Measurements from ENCODE around the gene CACNA2D3.

The CACNA2D3 gene

GRCh38 chr3:54126551-54126950, 4.2 kb downstream of the CACNA2D3 start:
- DNase-seq (ENCODE audit: low spot score) (no peak), FAIRE-seq (no peak)

- DNase-seq (ENCODE audit: low spot score), result no peak
- FAIRE-seq, result no peak
Observed at GRCh38 chr3:54127499-54128056, 5.2 kb downstream of the CACNA2D3 start.

- DNase-seq (ENCODE audit: low spot score), result no peak
- no peak for FAIRE-seq
Observed at GRCh38 chr3:54131026-54131605, 8.8 kb downstream of the CACNA2D3 start.

DNA sequence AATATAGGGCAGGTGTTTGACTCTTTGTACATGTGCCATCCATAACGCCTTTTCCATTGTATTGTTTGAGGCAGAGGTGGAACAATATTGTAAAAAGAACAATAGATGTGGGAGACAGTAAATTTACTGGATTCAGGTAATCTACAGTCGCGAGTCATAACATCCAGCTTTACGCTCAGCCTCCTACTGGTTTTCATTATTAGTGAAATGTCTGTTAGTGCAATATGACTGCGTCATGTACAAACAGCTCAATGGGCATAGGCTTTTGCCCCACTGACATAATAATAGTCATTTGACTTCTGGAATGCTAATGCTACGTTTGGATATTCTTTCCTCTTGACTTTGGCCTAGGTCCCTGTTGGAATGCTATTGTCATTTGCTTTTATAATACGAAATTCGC, 9.5 kb downstream of the CACNA2D3 start:
- DNase-seq (ENCODE audit: low spot score) (no peak), FAIRE-seq (no peak)

GRCh38 chr3:54132685-54133084, 10.3 kb downstream of the CACNA2D3 start:
- FAIRE-seq (no peak), DNase-seq (ENCODE audit: low spot score) (no peak)

DNA sequence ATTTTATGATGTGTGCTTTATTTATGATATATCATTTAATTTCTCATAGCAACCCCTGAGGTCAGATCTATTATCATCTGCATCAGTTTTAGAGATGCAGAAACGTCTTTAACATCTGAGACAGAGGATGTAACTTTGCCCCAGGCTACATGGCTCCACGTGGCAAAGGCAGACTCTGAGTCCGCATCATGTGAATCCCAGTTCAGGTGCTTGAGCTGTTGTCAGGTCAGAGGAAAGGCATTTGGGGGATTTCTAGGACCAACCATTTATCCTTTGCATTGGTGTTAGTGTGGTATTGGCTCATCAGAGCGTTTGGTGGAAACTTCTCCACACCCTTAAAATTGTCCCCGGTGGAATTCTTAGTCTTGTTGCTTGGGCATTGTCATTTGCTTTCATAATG, 10.8 kb downstream of the CACNA2D3 start:
- DNase-seq (ENCODE audit: low spot score) (no peak), FAIRE-seq (no peak)

DNA sequence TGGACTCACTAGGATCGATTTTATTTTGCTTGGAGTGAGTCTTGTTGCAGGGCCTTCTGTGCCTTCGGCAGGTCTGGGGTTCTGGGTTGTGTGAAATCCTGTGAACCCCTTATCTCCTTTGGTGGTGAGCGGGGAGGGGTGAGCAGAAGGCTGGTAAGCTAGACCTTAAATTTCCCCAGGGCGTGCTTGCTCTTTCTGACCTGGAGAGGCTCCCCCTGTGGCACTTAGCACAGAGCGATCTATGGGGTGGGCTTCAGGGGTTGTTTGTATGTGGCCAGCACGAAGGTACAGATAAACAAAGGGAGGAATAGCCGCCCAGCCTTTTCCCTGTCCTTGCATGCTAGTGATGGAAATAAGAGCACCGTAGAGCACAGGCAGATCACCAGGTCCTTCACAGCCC, 11.8 kb downstream of the CACNA2D3 start:
- no peak for DNase-seq (ENCODE audit: low spot score)
- FAIRE-seq, result no peak

GRCh38 chr3:54134713-54135112, 12.4 kb downstream of the CACNA2D3 start:
- FAIRE-seq (no peak), DNase-seq (ENCODE audit: low spot score) (no peak)

- DNase-seq (ENCODE audit: low spot score) (no peak), FAIRE-seq (no peak)
Observed at GRCh38 chr3:54137311-54137710, 15.0 kb downstream of the CACNA2D3 start.

DNA sequence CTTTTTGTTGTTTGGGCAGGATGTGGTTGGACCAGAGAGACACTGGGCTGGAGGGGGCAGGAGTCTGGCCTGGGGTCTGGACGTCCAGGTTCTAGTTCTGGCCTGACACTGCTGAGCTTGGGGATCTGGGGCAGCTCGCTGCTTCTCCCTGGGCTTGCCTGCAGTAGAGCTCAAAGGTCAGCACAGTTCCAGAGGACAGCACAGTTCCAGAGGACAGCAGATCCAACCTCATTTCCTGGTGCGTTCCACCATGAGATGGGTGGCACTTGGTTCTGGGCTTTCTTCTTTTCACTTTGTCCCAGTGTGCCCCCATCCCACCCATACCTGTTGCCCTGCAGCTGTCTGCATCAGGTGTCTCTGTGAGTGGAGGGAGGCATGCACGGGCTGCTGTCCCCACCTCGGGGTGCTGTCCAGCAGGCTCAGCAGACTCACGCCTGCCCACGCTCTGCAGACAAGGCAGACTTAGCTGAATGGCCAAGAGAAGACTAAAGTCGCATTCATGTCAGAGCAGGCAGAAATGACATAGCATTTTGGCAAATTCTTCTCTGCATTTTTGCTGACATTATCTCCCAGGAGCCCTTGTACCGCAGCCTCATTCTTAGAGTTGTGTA, 16.7 kb downstream of the CACNA2D3 start:
- FAIRE-seq (no peak), DNase-seq (ENCODE audit: low spot score) (no peak)

- FAIRE-seq (no peak), DNase-seq (ENCODE audit: low spot score) (no peak)
Observed at GRCh38 chr3:54139630-54140029, 17.3 kb downstream of the CACNA2D3 start.

DNA sequence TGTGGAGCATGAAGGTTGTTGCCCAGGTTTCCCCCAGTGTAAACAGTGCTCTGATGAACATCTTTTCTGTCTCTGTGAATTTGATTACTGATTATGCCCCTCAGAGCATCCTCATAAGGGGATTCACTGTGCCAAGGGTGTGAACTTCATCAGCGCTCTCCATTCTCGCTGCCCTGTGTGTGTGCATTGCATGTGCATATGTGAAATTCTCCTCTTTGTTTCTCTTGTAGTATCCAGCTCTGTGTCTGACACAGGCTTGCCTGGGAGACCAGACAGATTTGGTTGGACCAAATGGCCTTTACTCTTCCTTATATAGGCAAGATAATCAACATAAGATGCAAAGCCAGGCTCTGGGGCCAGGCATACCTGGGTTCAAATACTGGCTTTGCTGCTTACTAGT, 21.9 kb downstream of the CACNA2D3 start:
- FAIRE-seq (no peak), DNase-seq (ENCODE audit: low spot score) (no peak)

DNA sequence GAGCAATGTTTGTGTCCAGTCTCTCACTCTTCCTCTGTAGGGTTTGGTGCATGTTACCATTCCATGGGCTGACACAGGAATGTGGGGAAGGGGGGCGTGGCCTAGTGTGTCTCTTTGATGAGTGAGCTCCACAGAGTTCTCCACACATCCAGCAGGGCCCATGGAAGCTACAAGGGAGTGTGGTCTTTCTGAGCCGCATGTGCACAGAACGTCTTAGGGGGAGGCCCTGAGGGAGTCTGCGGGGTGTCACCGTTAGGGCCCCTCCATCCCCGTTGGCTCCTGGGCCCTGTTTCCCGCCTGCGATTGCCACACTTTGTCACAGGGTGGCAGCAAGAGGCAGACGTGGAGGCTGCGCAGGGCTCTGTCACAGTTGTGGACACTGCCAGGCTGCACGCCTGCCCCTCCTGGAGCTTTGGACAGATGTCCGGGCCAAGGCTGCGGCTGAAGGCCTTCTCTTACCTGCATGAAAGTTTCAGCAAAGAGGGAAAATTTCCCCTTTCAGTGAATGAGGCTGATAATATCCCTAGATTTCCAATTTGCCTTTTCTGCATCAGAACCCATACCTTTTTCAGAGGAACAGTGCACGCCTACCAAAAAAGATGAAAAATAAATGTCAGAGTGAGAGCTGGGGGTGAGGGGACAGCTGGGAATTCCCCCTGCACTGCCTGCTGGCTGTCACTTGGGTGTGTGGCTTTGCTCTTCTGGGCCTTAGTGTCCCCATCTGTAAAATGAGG, 24.3 kb downstream of the CACNA2D3 start:
- FAIRE-seq, result no peak

GRCh38 chr3:54150864-54151467, 28.6 kb downstream of the CACNA2D3 start:
- FAIRE-seq (no peak), DNase-seq (ENCODE audit: low spot score) (no peak)

More for the DNA sequence above, 24.3 kb downstream of the CACNA2D3 start:
- peak; percentile 75 for DNase-seq (ENCODE audit: low spot score)

DNA sequence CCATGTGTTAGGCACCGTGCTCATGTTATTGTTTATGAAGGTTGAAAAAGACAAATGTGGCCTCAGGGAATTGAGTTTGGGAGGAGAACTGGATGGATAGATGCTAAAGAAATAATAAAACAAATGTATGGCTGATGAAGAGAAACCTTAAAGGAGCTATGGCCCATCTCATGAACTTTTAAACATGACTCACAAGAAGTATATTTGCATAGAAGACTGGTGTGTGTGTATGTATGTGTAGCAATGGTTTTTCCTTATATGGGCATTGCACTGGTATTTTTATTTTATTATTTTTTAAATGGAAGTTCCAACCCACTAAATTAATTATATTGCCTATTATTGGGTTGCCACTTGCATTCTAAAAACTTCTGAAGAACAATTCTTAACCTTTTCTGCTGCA, 31.1 kb downstream of the CACNA2D3 start:
- no peak for FAIRE-seq
- DNase-seq (ENCODE audit: low spot score), result no peak

DNA sequence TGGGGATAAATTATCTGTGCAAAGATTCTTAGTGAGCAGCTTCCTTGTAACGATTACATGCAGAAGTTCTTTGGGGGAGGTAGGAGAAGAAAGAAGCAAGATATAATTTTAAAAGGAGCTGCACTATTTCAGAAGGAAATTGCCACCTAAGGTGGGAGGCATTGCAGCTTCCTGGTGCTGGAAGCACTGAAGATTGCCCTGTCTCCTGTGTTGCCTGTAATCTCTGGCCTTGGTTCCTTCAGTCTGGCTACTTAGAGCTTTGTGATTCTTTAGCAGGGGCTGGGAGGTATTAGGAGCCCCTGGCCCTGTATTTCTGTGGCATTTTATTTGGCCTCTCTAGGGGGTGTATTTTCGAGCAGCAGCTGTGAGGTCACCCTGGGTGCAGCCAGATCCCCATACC, 35.5 kb downstream of the CACNA2D3 start:
- no peak for FAIRE-seq
- no peak for DNase-seq (ENCODE audit: low spot score)

GRCh38 chr3:54159917-54160316, 37.6 kb downstream of the CACNA2D3 start:
- no peak for DNase-seq (ENCODE audit: low spot score)
- no peak for FAIRE-seq

DNA sequence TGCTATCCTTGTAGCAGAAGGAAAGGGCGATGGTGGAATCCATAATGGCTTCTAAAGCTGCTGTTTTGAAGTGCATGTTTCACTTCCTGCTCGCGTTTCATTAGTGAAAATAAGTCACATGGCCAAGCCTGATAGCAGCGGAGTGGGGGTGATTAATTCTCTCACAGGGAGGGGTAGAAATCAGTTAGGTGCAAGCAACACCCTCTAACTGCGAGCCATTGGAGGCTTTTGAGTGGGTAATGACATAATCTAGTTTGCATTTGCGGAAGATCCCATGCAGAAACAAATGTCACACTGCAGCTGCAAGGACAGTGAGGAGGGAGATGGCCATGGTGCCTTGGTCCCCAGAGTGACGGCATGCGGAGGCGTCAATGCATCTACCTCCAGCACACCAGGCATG, 41.1 kb downstream of the CACNA2D3 start:
- DNase-seq (ENCODE audit: low spot score) (no peak), FAIRE-seq (no peak)

- FAIRE-seq, result no peak
- no peak for DNase-seq (ENCODE audit: low spot score)
Observed at GRCh38 chr3:54164192-54164975, 42.0 kb downstream of the CACNA2D3 start.

- no peak for FAIRE-seq
- DNase-seq (ENCODE audit: low spot score), result no peak
Observed at GRCh38 chr3:54165865-54166264, 43.5 kb downstream of the CACNA2D3 start.

- DNase-seq (ENCODE audit: low spot score), result no peak
- no peak for FAIRE-seq
Observed at GRCh38 chr3:54167999-54168398, 45.6 kb downstream of the CACNA2D3 start.
